MCF 10A (cell line): ENCODE data around the gene OR10H4. TPM values are rescaled to one million over a fixed set of nuclear protein-coding genes. Genes with fewer than 3 reads are reported as not detected.

ENCODE experiments used
- BruUV-seq: library from RNA; stranded (reverse); fragments of 400-500 nt; replicated peaks from 2 replicates; lab custom pipeline; 2021; lab: Mats Ljungman, UMichigan
- CTCF ChIA-PET: fragments of 300-600 bp; sonication (Branson Sonifier 250); formaldehyde crosslinking; extraction: SDS; loops from one replicate; lab custom pipeline; 2021; ENCODE audit warnings: antibody characterized with exemption, inconsistent platforms; lab: Yijun Ruan, JAX
- POLR2A ChIA-PET: fragments of 300-600, 350-650 bp; sonication (Branson Sonifier 250); formaldehyde crosslinking; extraction: SDS; loops from one replicate; lab custom pipeline; 2020; ENCODE audit warnings: antibody characterized with exemption, inconsistent platforms; lab: Yijun Ruan, JAX
- DNase-seq: peaks from one replicate; pipeline ENCODE4 v3.0.0-alpha.2; 2018; ENCODE audit not compliant: unreplicated experiment
- H3K27ac Mint-ChIP-seq: one replicate; pipeline ENCODE4 v1.8.0; 2022; ENCODE audit warnings: mild to moderate bottlenecking, low read depth, mixed read lengths; ENCODE audit not compliant: unreplicated experiment
- H3K27me3 Mint-ChIP-seq: one replicate; pipeline ENCODE4 v1.8.0; 2022; ENCODE audit warnings: mixed read lengths; ENCODE audit not compliant: insufficient read depth, unreplicated experiment
- H3K36me3 Mint-ChIP-seq: one replicate; pipeline ENCODE4 v1.8.0; 2022; ENCODE audit warnings: mild to moderate bottlenecking, moderate library complexity, mixed read lengths; ENCODE audit not compliant: insufficient read depth, unreplicated experiment
- H3K4me1 Mint-ChIP-seq: one replicate; pipeline ENCODE4 v1.8.0; 2022; ENCODE audit warnings: mixed read lengths; ENCODE audit not compliant: insufficient read depth, unreplicated experiment
- H3K4me3 Mint-ChIP-seq: one replicate; pipeline ENCODE4 v1.8.0; 2022; ENCODE audit warnings: mild to moderate bottlenecking, moderate library complexity, mixed read lengths; ENCODE audit not compliant: unreplicated experiment
- H3K9me3 Mint-ChIP-seq: one replicate; pipeline ENCODE4 v1.8.0; 2022; ENCODE audit warnings: mixed read lengths; ENCODE audit not compliant: unreplicated experiment
- intact Hi-C: fragments of 100-400 bp; cut with micrococcal nuclease; formaldehyde crosslinking; loops from 2 replicates; pipeline ENCODE4 v1.14.1; 2022
- total RNA-seq: library from RNA; stranded (reverse); gene quantifications from 2 replicates; pipeline ENCODE4 v1.2.3, GENCODE V29; 2022
- TF ChIP-seq, protein P1 (sequence below): fragments of 200-600 bp; IDR thresholded peaks from one replicate; pipeline ENCODE4 v1.8.0; 2022; ENCODE audit warnings: antibody characterized with exemption, mild to moderate bottlenecking; ENCODE audit not compliant: unreplicated experiment

The OR10H4 gene
- total RNA-seq, 1 experiment from 2014 or later = not detected

DNA sequence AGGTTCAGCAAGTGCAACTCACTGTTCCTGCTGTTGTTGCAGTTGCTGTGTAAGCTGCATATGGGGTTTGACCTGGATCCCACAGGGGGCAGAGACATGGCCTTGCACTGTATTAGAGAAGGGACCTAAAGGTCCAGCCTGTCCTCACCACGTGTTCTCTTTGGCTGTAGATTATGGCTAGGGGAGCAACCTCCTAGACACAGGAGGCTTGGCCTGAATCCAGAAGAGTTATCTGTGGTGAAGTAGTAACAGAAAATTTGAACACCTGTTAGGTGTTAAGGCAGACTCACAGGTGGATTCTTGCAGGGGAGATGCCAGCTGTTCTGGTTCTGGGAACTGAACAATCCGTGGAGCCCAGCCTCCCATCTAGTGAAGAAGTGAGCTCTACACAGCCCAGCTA is 11.0 kb upstream of the OR10H4 start:
- H3K4me1 Mint-ChIP-seq = peaks cover 14% of the 10 kb centered on the region
- no peak overlapping the region for H3K27ac Mint-ChIP-seq
- intact Hi-C loops = no loop called here
- POLR2A ChIA-PET = no interaction called here
- no peak for DNase-seq
- TF ChIP-seq, protein P1, sequence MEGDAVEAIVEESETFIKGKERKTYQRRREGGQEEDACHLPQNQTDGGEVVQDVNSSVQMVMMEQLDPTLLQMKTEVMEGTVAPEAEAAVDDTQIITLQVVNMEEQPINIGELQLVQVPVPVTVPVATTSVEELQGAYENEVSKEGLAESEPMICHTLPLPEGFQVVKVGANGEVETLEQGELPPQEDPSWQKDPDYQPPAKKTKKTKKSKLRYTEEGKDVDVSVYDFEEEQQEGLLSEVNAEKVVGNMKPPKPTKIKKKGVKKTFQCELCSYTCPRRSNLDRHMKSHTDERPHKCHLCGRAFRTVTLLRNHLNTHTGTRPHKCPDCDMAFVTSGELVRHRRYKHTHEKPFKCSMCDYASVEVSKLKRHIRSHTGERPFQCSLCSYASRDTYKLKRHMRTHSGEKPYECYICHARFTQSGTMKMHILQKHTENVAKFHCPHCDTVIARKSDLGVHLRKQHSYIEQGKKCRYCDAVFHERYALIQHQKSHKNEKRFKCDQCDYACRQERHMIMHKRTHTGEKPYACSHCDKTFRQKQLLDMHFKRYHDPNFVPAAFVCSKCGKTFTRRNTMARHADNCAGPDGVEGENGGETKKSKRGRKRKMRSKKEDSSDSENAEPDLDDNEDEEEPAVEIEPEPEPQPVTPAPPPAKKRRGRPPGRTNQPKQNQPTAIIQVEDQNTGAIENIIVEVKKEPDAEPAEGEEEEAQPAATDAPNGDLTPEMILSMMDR = no peak
- no peaks in the 10 kb centered on the region for H3K9me3 Mint-ChIP-seq
- peaks cover 11% of the 10 kb centered on the region for H3K27me3 Mint-ChIP-seq
- H3K4me3 Mint-ChIP-seq = no peak overlapping the region
- H3K36me3 Mint-ChIP-seq = no peaks in the 10 kb centered on the region
- BruUV-seq = no TSS peak
- CTCF ChIA-PET = no interaction called here

DNA sequence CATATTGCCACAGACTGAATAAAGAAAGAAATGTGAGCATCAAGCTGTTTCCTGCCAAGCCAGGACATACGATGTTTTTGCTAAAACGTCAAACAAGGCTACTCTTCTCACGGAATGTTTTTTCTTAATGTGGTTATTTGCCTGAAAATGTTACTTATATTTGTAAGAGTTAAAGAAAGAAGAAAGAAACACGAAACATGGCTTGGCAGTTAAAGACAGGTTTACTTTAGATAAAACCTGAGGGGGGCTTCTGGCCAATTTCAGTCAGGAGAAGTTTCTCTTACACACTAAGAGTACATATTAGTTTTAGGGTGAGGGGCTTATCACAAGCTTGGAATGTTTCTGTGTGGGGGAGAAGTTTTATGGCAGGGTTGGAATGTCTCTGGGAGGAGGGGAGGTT is 4.4 kb upstream of the OR10H4 start:
- Mint-ChIP-seq H3K36me3 (no peaks in the 10 kb centered on the region), H3K4me1 (no peaks in the 10 kb centered on the region), H3K4me3 (no peak overlapping the region), H3K9me3 (peaks cover 14% of the 10 kb centered on the region), H3K27me3 (peaks cover 22% of the 10 kb centered on the region), H3K27ac (no peak overlapping the region)
- DNase-seq = no peak
- TF ChIP-seq, protein P1 = no peak
- ChIA-PET POLR2A (no interaction called here), CTCF (no interaction called here)
- intact Hi-C loops = no loop called here
- no TSS peak for BruUV-seq

DNA sequence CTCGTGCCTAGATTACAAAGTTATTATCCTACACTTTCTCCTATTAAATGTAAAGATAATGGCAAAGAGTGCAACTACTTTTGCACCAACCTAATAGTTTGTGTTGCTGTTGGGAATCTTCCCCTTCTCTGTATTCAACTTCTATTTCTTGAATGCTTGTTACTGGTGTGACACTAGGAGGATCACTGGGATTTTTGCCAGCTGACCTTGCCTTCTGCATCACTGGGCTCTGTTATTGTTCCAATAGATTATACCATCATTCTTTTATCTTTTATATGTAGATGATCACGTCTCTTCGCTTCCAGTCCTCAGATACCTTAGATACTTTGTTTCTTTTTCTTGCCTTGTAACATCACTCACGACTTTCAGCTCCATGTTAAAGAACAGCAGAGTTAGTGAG is 3.5 kb upstream of the OR10H4 start:
- no TSS peak for BruUV-seq
- Mint-ChIP-seq H3K9me3 (peaks cover 17% of the 10 kb centered on the region), H3K27me3 (peaks cover 22% of the 10 kb centered on the region), H3K36me3 (no peaks in the 10 kb centered on the region), H3K4me3 (no peak overlapping the region), H3K27ac (no peak overlapping the region), H3K4me1 (no peaks in the 10 kb centered on the region)
- ChIA-PET CTCF (no interaction called here), POLR2A (interaction anchor here (0.5 kb wide), 1 partner anchor 82 kb away, joined by 4 read pairs; no protein-coding TSS in a partner anchor)
- TF ChIP-seq, protein P1 = no peak
- no peak for DNase-seq
- intact Hi-C loops = no loop called here

DNA sequence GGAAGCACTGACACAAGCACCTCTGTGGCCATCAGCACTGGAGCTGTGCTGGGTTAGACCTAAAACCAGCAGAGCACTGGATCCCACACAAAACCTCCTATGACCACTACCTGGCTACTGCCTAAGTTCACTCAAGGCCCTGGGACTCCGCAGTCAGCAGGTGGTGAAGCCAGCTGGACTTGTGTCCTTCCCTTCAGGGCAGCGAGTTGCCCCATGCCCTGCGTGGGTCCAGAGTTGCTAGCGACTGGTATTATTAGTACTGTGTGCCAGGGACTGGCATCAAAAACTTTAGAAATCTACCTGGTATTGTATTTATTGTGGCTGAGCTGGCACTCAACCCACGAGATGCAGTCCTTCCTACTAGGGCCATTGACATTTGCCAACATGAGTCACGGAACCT is 6.0 kb downstream of the OR10H4 start:
- no peak overlapping the region for H3K4me3 Mint-ChIP-seq
- ChIA-PET CTCF (no interaction called here), POLR2A (no interaction called here)
- TF ChIP-seq, protein P1 = no peak
- peaks cover 27% of the 10 kb centered on the region for H3K27me3 Mint-ChIP-seq
- peaks cover 8% of the 10 kb centered on the region for H3K9me3 Mint-ChIP-seq
- H3K27ac Mint-ChIP-seq = no peak overlapping the region
- no peak for DNase-seq
- intact Hi-C loops = no loop called here
- H3K36me3 Mint-ChIP-seq = no peaks in the 10 kb centered on the region
- BruUV-seq = no TSS peak
- H3K4me1 Mint-ChIP-seq = no peaks in the 10 kb centered on the region
